Measurements from ENCODE around the gene GSTK1. TPM values are rescaled to one million over a fixed set of nuclear protein-coding genes. Genes with fewer than 3 reads are reported as not detected.

Gene GSTK1
- total RNA-seq, 1 donor from 2014 or later = 291 TPM

DNA sequence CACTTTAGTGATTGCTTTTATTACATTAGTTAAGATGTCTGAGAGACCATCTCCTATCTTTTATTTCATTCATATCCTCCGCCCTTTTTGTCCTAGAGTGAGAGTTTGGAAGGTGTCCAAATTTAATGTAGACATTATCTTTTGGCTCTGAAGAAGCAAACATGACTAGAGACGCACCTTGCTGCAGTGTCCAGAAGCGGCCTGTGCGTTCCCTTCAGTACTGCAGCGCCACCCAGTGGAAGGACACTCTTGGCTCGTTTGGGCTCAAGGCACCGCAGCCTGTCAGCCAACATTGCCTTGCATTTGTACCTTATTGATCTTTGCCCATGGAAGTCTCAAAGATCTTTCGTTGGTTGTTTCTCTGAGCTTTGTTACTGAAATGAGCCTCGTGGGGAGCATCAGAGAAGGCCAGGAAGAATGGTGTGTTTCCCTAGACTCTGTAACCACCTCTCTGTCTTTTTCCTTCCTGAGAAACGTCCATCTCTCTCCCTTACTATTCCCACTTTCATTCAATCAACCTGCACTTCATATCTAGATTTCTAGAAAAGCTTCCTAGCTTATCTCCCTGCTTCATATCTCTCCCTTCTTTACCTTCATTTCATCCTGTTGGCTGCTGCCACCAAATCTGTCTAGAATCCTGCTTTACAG lies 42.3 kb downstream of the GSTK1 start:
- intact Hi-C loops (cut with micrococcal nuclease) = loop anchor here (2.0 kb wide), 1 partner anchor 65 kb away; no protein-coding TSS in a partner anchor
- no peaks in the 10 kb centered on the region for H3K27me3 ChIP-seq (ENCODE audit: low read depth)
- no peak overlapping the region for H3K27ac ChIP-seq (replicated peaks)
- no peak overlapping the region for H3K4me3 ChIP-seq
- H3K9me3 ChIP-seq (replicated peaks) = no peaks in the 10 kb centered on the region
- TF ChIP-seq, protein P1, sequence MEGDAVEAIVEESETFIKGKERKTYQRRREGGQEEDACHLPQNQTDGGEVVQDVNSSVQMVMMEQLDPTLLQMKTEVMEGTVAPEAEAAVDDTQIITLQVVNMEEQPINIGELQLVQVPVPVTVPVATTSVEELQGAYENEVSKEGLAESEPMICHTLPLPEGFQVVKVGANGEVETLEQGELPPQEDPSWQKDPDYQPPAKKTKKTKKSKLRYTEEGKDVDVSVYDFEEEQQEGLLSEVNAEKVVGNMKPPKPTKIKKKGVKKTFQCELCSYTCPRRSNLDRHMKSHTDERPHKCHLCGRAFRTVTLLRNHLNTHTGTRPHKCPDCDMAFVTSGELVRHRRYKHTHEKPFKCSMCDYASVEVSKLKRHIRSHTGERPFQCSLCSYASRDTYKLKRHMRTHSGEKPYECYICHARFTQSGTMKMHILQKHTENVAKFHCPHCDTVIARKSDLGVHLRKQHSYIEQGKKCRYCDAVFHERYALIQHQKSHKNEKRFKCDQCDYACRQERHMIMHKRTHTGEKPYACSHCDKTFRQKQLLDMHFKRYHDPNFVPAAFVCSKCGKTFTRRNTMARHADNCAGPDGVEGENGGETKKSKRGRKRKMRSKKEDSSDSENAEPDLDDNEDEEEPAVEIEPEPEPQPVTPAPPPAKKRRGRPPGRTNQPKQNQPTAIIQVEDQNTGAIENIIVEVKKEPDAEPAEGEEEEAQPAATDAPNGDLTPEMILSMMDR (IDR thresholded peaks at IDR 0.05; ENCODE audit: borderline replicate concordance) = peak; percentile 90
- peaks cover 77% of the 10 kb centered on the region for H3K36me3 ChIP-seq
- H3K4me1 ChIP-seq = peaks cover 29% of the 10 kb centered on the region
- DNase-seq = peak; percentile 79

DNA sequence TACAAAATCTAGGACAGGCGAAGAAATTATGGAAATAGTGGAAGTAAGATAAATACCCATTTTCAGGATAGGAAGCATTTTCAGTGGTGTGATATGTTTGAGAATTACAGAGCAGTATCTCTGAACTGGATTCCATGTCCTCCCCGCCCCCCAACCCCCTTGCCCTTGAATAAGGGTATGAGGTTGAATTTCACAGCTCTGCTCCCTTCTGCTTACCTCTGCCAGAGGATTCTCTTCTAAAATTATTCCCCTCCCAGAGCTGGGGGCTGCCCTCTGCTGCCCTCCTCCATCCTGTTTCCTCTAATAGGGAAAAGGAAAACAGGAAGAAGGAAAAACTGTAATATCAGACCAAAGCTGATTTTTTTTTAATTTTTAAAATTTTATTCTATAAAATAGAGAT lies 45.4 kb downstream of the GSTK1 start:
- no peaks in the 10 kb centered on the region for H3K27me3 ChIP-seq (ENCODE audit: low read depth)
- no peak overlapping the region for H3K4me3 ChIP-seq
- peaks cover 29% of the 10 kb centered on the region for H3K4me1 ChIP-seq
- peaks cover 47% of the 10 kb centered on the region for H3K36me3 ChIP-seq
- DNase-seq = no peak
- intact Hi-C loops (cut with micrococcal nuclease) = no loop called here
- TF ChIP-seq, protein P1 (IDR thresholded peaks at IDR 0.05; ENCODE audit: borderline replicate concordance) = no peak
- peak overlapping the region; percentile 16 for H3K27ac ChIP-seq (replicated peaks)
- H3K9me3 ChIP-seq (replicated peaks) = no peaks in the 10 kb centered on the region

DNA sequence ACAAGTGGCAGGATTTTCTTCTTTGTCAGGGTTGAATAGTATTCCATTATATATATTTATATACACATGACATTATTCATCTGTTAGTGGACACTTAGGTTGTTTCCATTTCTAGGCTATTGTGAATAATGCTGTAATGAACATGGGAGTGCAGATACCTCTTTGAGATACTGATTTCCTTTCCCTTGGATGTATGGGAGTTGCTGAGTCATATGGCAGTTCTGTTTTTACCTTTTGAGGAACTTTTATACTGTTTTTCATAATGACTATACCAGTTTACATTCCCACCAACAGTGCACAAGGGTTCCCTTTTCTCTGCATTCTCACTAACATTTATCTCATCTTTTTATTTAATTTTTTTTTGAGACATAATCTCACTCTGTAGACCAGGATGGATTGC lies 50.9 kb downstream of the GSTK1 start:
- Histone ChIP-seq H3K36me3 (no peaks in the 10 kb centered on the region), H3K27me3 (ENCODE audit: low read depth) (no peaks in the 10 kb centered on the region), H3K4me1 (peaks cover 6% of the 10 kb centered on the region), H3K9me3 (replicated peaks) (no peaks in the 10 kb centered on the region), H3K4me3 (no peak overlapping the region), H3K27ac (replicated peaks) (no peak overlapping the region)
- intact Hi-C loops (cut with micrococcal nuclease) = no loop called here
- TF ChIP-seq, protein P1 (IDR thresholded peaks at IDR 0.05; ENCODE audit: borderline replicate concordance) = no peak
- no peak for DNase-seq

DNA sequence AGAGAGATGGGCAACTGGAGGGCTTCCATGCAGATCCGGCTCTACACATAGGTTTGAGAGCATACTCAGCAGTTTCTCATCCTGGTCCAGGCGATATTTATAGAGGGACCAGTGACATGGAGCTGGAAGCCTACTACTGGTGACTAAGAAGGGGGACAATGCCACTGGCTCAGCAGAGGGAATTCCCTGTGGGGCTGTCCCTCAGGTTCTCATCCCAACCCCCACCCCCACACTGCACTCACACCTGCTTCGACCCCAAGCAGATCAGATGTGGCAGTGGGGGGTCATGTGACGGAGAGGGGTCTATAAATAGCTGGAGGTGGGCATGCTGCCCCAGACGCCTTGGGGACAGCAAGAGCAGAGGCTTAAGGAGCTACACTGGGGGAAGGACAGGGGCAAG lies 52.5 kb downstream of the GSTK1 start, which contains the start of gene CLCN1:
Gene CLCN1 (plus strand): TSS at position 336 of the 400 bp plus-strand sequence. CDS start 102 bp downstream, outside the sequence.
- Histone ChIP-seq H3K27me3 (ENCODE audit: low read depth) (no peaks in the 10 kb centered on the region), H3K4me1 (peaks cover 5% of the 10 kb centered on the region), H3K4me3 (no peak within 1 kb of the TSS), H3K36me3 (no peaks in the 10 kb centered on the region), H3K27ac (replicated peaks) (no peak within 1 kb of the TSS), H3K9me3 (replicated peaks) (no peaks in the 10 kb centered on the region)
- no peak for DNase-seq
- intact Hi-C loops (cut with micrococcal nuclease) = no loop called here
- TF ChIP-seq, protein P1 (IDR thresholded peaks at IDR 0.05; ENCODE audit: borderline replicate concordance) = no peak

DNA sequence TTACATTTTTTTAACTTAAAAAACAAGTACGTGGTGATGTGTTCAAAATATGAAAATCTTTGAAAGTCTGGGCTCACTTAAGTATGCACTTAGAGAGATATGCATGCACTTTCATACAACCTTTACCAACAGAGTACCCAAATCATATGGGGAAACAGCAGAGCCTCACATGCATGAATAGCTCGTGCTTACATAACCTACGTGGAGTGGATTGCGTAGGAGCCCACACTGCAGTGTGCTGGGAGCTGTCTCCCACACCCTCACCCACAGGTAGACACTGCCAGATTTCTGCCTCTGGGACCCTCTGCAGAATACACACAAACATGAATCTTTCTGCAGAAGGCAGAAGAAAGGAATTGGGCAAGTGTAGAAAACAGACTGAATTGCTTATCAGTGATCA lies 53.3 kb downstream of the GSTK1 start:
- H3K27me3 ChIP-seq (ENCODE audit: low read depth) = no peaks in the 10 kb centered on the region
- H3K9me3 ChIP-seq (replicated peaks) = no peaks in the 10 kb centered on the region
- intact Hi-C loops (cut with micrococcal nuclease) = no loop called here
- H3K36me3 ChIP-seq = no peaks in the 10 kb centered on the region
- DNase-seq = no peak
- H3K27ac ChIP-seq (replicated peaks) = no peak overlapping the region
- no peak overlapping the region for H3K4me3 ChIP-seq
- H3K4me1 ChIP-seq = peaks cover 5% of the 10 kb centered on the region
- TF ChIP-seq, protein P1 (IDR thresholded peaks at IDR 0.05; ENCODE audit: borderline replicate concordance) = no peak

All from left ventricle myocardium inferior (tissue), 1 donor.